HepG2 (cell line): Measurements from ENCODE around the gene LYPLA2. TPM values are rescaled to one million over a fixed set of nuclear protein-coding genes. Genes with fewer than 3 reads are reported as not detected.

Experiments
- BHLHE40 ChIP-seq: IDR thresholded peaks from 2 replicates; pipeline ENCODE4 v1.6.1; 2011; ENCODE audit warnings: low read length, improper control_type of control experiment
- GATAD2A ChIP-seq: IDR thresholded peaks from 2 replicates; pipeline ENCODE4 v1.6.1; 2016
- HDAC1 ChIP-seq: sonication (generic); formaldehyde crosslinking; IDR thresholded peaks from 2 replicates; pipeline ENCODE4 v1.5.1; 2020; ENCODE audit warnings: mild to moderate bottlenecking, missing genetic modification reagents
- KLF16 ChIP-seq, 2 experiments: sonication (generic) in 1 of 2; formaldehyde crosslinking in 1 of 2; IDR thresholded peaks; 2 replicates each; pipeline versions ENCODE4 v1.6.1 to v1.8.0; 2016 to 2023; ENCODE audit warnings: missing genetic modification reagents in 2 of 2, missing compliant biosample characterization in 1 of 2
- LCORL ChIP-seq, 2 experiments: fragments of 450-650 bp in 1 of 2; sonication (generic) in 1 of 2; formaldehyde crosslinking in 1 of 2; IDR thresholded peaks; 2 replicates each; pipeline versions ENCODE4 v1.5.0 to v1.6.1; 2017 to 2020; ENCODE audit warnings: antibody characterized with exemption in 1 of 2, missing genetic modification reagents in 1 of 2
- MTA1 ChIP-seq: sonication (generic); formaldehyde crosslinking; IDR thresholded peaks from 2 replicates; pipeline ENCODE4 v1.4.0; 2020; ENCODE audit warnings: missing genetic modification reagents, mild to moderate bottlenecking, borderline replicate concordance
- SALL1 ChIP-seq: sonication (generic); formaldehyde crosslinking; IDR thresholded peaks from 2 replicates; pipeline ENCODE4 v1.8.0; 2022; ENCODE audit warnings: mild to moderate bottlenecking, missing genetic modification reagents
- SIN3A ChIP-seq: IDR thresholded peaks from 2 replicates; pipeline ENCODE4 v1.6.1; 2011; ENCODE audit warnings: low read depth, mild to moderate bottlenecking, control low read depth, low read length, borderline replicate concordance
- ZMYM4 ChIP-seq: sonication (generic); formaldehyde crosslinking; IDR thresholded peaks from 2 replicates; pipeline ENCODE4 v1.8.1; 2023; ENCODE audit warnings: mild to moderate bottlenecking, missing genetic modification reagents
- polyA plus RNA-seq, 8 experiments: library from polyadenylated mRNA; depleted of rRNA in 3 of 8; stranded (reverse) in 7 of 8; unstranded in 1 of 8; fragments of >200 nt; fragmentation: Illumina TruSeq in 4 of 8; extraction: Trizol in 4 of 8; gene quantifications; 2 replicates each; pipeline versions ENCODE4 v1.2.1 to v1.2.3, GENCODE V29; 2011 to 2016; ENCODE audit warnings: low read depth in 4 of 8, missing spikeins in 1 of 8, mixed read lengths in 1 of 8; ENCODE audit not compliant: insufficient read depth in 1 of 8
- total RNA-seq, 5 experiments: library from RNA; depleted of rRNA; stranded (reverse); fragments of >200 nt; fragmentation: Illumina TruSeq; extraction: Trizol; gene quantifications; 2 replicates each; pipeline ENCODE4 v1.2.3, GENCODE V29; 2016; ENCODE audit warnings: low read depth in 1 of 5
- TF ChIP-seq, protein P1 (sequence below): sonication (generic); formaldehyde crosslinking; IDR thresholded peaks from 2 replicates; pipeline ENCODE4 v1.5.0; 2020; ENCODE audit warnings: mild to moderate bottlenecking, missing genetic modification reagents, moderate library complexity
- TF ChIP-seq, protein P2 (sequence below): sonication (generic); formaldehyde crosslinking; IDR thresholded peaks from 2 replicates; pipeline ENCODE4 v1.4.0; 2020; ENCODE audit warnings: missing genetic modification reagents
- TF ChIP-seq, protein P3 (sequence below): sonication (generic); formaldehyde crosslinking; conservative IDR thresholded peaks from 2 replicates; pipeline ENCODE4 v1.4.0; 2020; ENCODE audit warnings: mild to moderate bottlenecking, missing genetic modification reagents, moderate library complexity
- TF ChIP-seq, protein P4 (sequence below): sonication (generic); formaldehyde crosslinking; IDR thresholded peaks from 2 replicates; pipeline ENCODE4 v1.9.0; 2022; ENCODE audit warnings: missing genetic modification reagents, mild to moderate bottlenecking, borderline replicate concordance
- TF ChIP-seq, protein P5 (sequence below): sonication (generic); formaldehyde crosslinking; IDR thresholded peaks from 2 replicates; pipeline ENCODE4 v1.9.0; 2022; ENCODE audit warnings: low read depth, missing genetic modification reagents

Gene LYPLA2
- total and polyA plus RNA-seq, 2 of the 13 experiments (the other 11 are each of a cell fraction or from before 2014, with no cell fraction given), result 72.1 to 73.2 TPM

DNA sequence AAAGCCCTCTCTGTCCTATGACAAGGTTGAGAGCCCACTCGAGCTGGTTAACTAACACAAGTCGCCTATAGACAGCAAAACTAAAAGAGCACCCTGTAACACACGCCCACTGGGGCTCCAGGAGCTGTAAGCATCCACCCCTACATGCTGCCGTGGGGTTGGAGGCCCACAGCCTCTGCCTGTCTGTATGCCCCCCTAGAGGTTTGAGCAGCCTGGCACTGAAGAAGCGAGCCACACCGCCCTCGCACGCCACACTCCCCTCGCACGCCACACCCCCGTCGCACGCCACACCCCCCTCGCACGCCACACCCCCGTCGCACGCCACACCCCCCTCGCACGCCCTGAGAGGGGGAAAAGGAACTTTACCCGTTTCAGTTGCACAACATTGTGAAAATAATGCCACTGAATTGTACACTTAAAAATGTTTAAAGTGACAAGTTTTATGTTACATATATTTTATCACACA lies 47.5 kb downstream of the LYPLA2 start (continued):
- peak; percentile 40; the same call in 1 of the 2 replicates for TF ChIP-seq SALL1 (CRISPR knock-in tag)
- TF ChIP-seq KLF16 (CRISPR knock-in tag; IDR thresholded peaks at IDR 0.05), result peak in 1 of 2 experiments; percentile 39; a peak in 1 of 4 replicates
- peak; percentile 31; the same call in 1 of the 2 replicates for TF ChIP-seq ZMYM4 (CRISPR knock-in tag)
- TF ChIP-seq, protein P1, sequence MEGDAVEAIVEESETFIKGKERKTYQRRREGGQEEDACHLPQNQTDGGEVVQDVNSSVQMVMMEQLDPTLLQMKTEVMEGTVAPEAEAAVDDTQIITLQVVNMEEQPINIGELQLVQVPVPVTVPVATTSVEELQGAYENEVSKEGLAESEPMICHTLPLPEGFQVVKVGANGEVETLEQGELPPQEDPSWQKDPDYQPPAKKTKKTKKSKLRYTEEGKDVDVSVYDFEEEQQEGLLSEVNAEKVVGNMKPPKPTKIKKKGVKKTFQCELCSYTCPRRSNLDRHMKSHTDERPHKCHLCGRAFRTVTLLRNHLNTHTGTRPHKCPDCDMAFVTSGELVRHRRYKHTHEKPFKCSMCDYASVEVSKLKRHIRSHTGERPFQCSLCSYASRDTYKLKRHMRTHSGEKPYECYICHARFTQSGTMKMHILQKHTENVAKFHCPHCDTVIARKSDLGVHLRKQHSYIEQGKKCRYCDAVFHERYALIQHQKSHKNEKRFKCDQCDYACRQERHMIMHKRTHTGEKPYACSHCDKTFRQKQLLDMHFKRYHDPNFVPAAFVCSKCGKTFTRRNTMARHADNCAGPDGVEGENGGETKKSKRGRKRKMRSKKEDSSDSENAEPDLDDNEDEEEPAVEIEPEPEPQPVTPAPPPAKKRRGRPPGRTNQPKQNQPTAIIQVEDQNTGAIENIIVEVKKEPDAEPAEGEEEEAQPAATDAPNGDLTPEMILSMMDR (CRISPR knock-in tag), result 0 out of 2 replicates have a peak, but pooled peaks have one; percentile 6
- TF ChIP-seq HDAC1 (CRISPR knock-in tag), result 0 out of 2 replicates have a peak, but pooled peaks have one; percentile 12
- TF ChIP-seq LCORL (IDR thresholded peaks at IDR 0.05), result no peak
- TF ChIP-seq LCORL (CRISPR knock-in tag; IDR thresholded peaks at IDR 0.05), result peak; percentile 43; the same call in 1 of the 2 replicates
- 0 out of 2 replicates have a peak, but pooled peaks have one; percentile 9 for TF ChIP-seq BHLHE40
- TF ChIP-seq, protein P2, sequence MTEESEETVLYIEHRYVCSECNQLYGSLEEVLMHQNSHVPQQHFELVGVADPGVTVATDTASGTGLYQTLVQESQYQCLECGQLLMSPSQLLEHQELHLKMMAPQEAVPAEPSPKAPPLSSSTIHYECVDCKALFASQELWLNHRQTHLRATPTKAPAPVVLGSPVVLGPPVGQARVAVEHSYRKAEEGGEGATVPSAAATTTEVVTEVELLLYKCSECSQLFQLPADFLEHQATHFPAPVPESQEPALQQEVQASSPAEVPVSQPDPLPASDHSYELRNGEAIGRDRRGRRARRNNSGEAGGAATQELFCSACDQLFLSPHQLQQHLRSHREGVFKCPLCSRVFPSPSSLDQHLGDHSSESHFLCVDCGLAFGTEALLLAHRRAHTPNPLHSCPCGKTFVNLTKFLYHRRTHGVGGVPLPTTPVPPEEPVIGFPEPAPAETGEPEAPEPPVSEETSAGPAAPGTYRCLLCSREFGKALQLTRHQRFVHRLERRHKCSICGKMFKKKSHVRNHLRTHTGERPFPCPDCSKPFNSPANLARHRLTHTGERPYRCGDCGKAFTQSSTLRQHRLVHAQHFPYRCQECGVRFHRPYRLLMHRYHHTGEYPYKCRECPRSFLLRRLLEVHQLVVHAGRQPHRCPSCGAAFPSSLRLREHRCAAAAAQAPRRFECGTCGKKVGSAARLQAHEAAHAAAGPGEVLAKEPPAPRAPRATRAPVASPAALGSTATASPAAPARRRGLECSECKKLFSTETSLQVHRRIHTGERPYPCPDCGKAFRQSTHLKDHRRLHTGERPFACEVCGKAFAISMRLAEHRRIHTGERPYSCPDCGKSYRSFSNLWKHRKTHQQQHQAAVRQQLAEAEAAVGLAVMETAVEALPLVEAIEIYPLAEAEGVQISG (CRISPR knock-in tag), result no peak
- TF ChIP-seq, protein P3, sequence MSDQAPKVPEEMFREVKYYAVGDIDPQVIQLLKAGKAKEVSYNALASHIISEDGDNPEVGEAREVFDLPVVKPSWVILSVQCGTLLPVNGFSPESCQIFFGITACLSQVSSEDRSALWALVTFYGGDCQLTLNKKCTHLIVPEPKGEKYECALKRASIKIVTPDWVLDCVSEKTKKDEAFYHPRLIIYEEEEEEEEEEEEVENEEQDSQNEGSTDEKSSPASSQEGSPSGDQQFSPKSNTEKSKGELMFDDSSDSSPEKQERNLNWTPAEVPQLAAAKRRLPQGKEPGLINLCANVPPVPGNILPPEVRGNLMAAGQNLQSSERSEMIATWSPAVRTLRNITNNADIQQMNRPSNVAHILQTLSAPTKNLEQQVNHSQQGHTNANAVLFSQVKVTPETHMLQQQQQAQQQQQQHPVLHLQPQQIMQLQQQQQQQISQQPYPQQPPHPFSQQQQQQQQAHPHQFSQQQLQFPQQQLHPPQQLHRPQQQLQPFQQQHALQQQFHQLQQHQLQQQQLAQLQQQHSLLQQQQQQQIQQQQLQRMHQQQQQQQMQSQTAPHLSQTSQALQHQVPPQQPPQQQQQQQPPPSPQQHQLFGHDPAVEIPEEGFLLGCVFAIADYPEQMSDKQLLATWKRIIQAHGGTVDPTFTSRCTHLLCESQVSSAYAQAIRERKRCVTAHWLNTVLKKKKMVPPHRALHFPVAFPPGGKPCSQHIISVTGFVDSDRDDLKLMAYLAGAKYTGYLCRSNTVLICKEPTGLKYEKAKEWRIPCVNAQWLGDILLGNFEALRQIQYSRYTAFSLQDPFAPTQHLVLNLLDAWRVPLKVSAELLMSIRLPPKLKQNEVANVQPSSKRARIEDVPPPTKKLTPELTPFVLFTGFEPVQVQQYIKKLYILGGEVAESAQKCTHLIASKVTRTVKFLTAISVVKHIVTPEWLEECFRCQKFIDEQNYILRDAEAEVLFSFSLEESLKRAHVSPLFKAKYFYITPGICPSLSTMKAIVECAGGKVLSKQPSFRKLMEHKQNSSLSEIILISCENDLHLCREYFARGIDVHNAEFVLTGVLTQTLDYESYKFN, result peak; percentile 31; the same call in 1 of the 2 replicates
- TF ChIP-seq, protein P4, sequence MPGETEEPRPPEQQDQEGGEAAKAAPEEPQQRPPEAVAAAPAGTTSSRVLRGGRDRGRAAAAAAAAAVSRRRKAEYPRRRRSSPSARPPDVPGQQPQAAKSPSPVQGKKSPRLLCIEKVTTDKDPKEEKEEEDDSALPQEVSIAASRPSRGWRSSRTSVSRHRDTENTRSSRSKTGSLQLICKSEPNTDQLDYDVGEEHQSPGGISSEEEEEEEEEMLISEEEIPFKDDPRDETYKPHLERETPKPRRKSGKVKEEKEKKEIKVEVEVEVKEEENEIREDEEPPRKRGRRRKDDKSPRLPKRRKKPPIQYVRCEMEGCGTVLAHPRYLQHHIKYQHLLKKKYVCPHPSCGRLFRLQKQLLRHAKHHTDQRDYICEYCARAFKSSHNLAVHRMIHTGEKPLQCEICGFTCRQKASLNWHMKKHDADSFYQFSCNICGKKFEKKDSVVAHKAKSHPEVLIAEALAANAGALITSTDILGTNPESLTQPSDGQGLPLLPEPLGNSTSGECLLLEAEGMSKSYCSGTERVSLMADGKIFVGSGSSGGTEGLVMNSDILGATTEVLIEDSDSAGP (CRISPR knock-in tag), result peak; percentile 31; the same call in 1 of the 2 replicates
- peak; percentile 17; the same call in 1 of the 2 replicates for TF ChIP-seq GATAD2A (CRISPR knock-in tag)
- TF ChIP-seq, protein P5, sequence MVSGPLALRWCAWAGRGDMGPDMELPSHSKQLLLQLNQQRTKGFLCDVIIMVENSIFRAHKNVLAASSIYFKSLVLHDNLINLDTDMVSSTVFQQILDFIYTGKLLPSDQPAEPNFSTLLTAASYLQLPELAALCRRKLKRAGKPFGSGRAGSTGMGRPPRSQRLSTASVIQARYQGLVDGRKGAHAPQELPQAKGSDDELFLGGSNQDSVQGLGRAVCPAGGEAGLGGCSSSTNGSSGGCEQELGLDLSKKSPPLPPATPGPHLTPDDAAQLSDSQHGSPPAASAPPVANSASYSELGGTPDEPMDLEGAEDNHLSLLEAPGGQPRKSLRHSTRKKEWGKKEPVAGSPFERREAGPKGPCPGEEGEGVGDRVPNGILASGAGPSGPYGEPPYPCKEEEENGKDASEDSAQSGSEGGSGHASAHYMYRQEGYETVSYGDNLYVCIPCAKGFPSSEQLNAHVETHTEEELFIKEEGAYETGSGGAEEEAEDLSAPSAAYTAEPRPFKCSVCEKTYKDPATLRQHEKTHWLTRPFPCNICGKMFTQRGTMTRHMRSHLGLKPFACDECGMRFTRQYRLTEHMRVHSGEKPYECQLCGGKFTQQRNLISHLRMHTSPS, result 0 out of 2 replicates have a peak, but pooled peaks have one; percentile 44
- no peak for TF ChIP-seq MTA1
- peak; percentile 40; the same call in 1 of the 2 replicates for TF ChIP-seq SIN3A
